LNCAP (cell line): Measurements from ENCODE around the gene TNK2.

ENCODE experiments used
- CTCF ChIP-seq: fragments of 450-650 bp; IDR thresholded peaks from 2 replicates; pipeline ENCODE4 v1.5.1; 2017; ENCODE audit warnings: mild to moderate bottlenecking

Gene TNK2

GRCh38 chr3:195872097-195872496 is 36.3 kb downstream of the TNK2 start:
- TF ChIP-seq CTCF = no peak

- TF ChIP-seq CTCF = no peak
Observed at GRCh38 chr3:195870937-195871336, 37.4 kb downstream of the TNK2 start.

- TF ChIP-seq CTCF = no peak
Observed at GRCh38 chr3:195870442-195870841, 37.9 kb downstream of the TNK2 start.

GRCh38 chr3:195869413-195870001 is 38.8 kb downstream of the TNK2 start:
- no peak for TF ChIP-seq CTCF

GRCh38 chr3:195868866-195869412 is 39.4 kb downstream of the TNK2 start:
- no peak for TF ChIP-seq CTCF

GRCh38 chr3:195868336-195868865 is 40.0 kb downstream of the TNK2 start:
- TF ChIP-seq CTCF = no peak

- TF ChIP-seq CTCF = no peak
Observed at GRCh38 chr3:195867631-195868335, 40.6 kb downstream of the TNK2 start.
